Keratinocyte (primary cell): ENCODE measurements around the gene GXYLT2. TPM values are rescaled to one million over a fixed set of nuclear protein-coding genes. Genes with fewer than 3 reads are reported as not detected.

Source experiments
- DNase-seq: peaks from one replicate; pipeline ENCODE4 v3.0.0-alpha.2; 2011; ENCODE audit warnings: low read depth, missing footprints, low spot score
- FAIRE-seq: peaks from 2 replicates; lab custom pipeline; 2011; peaks lifted over from hg19 to GRCh38; lab: Jason Lieb, UNC
- H2AFZ ChIP-seq: 2 replicates; pipeline ENCODE4 v1.6.0; 2012; ENCODE audit warnings: low read length, control low read depth, inconsistent platforms; ENCODE audit not compliant: control insufficient read depth
- H3K27ac ChIP-seq: 2 replicates; pipeline ENCODE4 v1.5.1; 2011; ENCODE audit warnings: low read length; ENCODE audit not compliant: control insufficient read depth, insufficient read depth
- H3K27me3 ChIP-seq: 3 replicates; pipeline ENCODE4 v1.6.0; 2011; ENCODE audit warnings: low read length; ENCODE audit not compliant: control insufficient read depth, insufficient read depth; ENCODE audit errors: extremely low read depth
- H3K36me3 ChIP-seq, 2 experiments: 2 replicates in 1 of 2; 3 replicates in 1 of 2; pipeline ENCODE4 v1.5.1; 2011; ENCODE audit warnings: low read length in 2 of 2, mild to moderate bottlenecking in 1 of 2; ENCODE audit not compliant: control insufficient read depth in 2 of 2, insufficient read depth in 2 of 2; ENCODE audit errors: extremely low read depth in 1 of 2
- H3K4me1 ChIP-seq: 3 replicates; pipeline ENCODE4 v1.5.1; 2011; ENCODE audit warnings: low read length; ENCODE audit not compliant: control insufficient read depth, insufficient read depth; ENCODE audit errors: extremely low read depth
- H3K4me2 ChIP-seq: 3 replicates; pipeline ENCODE4 v1.6.0; 2011; ENCODE audit warnings: low read depth, low read length; ENCODE audit not compliant: control insufficient read depth, insufficient read depth; ENCODE audit errors: extremely low read depth
- H3K4me3 ChIP-seq, 3 experiments: fragments of 200-600 bp in 1 of 3; sonication (generic) in 1 of 3; 2 replicates in 2 of 3; 3 replicates in 1 of 3; pipeline ENCODE4 v1.5.1; 2011 to 2016; ENCODE audit warnings: low read length in 3 of 3, mild to moderate bottlenecking in 3 of 3, control low read depth in 2 of 3, inconsistent platforms in 1 of 3, low read depth in 1 of 3, mixed read lengths in 1 of 3, mixed run types in 1 of 3, moderate library complexity in 1 of 3; ENCODE audit not compliant: control insufficient read depth in 2 of 3, insufficient read depth in 2 of 3; ENCODE audit errors: extremely low read depth in 1 of 3
- H3K79me2 ChIP-seq: 2 replicates; pipeline ENCODE4 v1.6.0; 2012; ENCODE audit warnings: low read length; ENCODE audit not compliant: control insufficient read depth, insufficient read depth
- H3K9ac ChIP-seq: 3 replicates; pipeline ENCODE4 v1.6.0; 2011; ENCODE audit warnings: low read length; ENCODE audit not compliant: control insufficient read depth, insufficient read depth; ENCODE audit errors: extremely low read depth
- H3K9me1 ChIP-seq: 3 replicates; pipeline ENCODE4 v1.6.0; 2011; ENCODE audit warnings: low read length; ENCODE audit not compliant: control insufficient read depth, insufficient read depth; ENCODE audit errors: extremely low read depth
- H3K9me3 ChIP-seq: 2 replicates; pipeline ENCODE4 v1.5.1; 2012; ENCODE audit warnings: low read depth, low read length; ENCODE audit not compliant: control insufficient read depth
- H4K20me1 ChIP-seq: 3 replicates; pipeline ENCODE4 v1.6.0; 2011; ENCODE audit warnings: low read length; ENCODE audit not compliant: control insufficient read depth, insufficient read depth; ENCODE audit errors: extremely low read depth
- EZH2 ChIP-seq: IDR thresholded peaks from one replicate; pipeline ENCODE4 v1.6.1; 2012; ENCODE audit warnings: inconsistent platforms, mild to moderate bottlenecking, low read length, moderate library complexity
- dilution Hi-C: fragments of 300-500 bp; cut with MboI; formaldehyde crosslinking; loops from one replicate; pipeline ENCODE4 v1.7.0; 2020; ENCODE audit warnings: low sequenced_read_pairs; ENCODE audit not compliant: extremely low pct_ligation_motif_present
- polyA plus RNA-seq, 5 experiments: library from polyadenylated mRNA; depleted of rRNA in 3 of 5; stranded (reverse) in 3 of 5; stranded (forward) in 1 of 5; unstranded in 1 of 5; fragments of >200 nt; gene quantifications; 1 replicate in 1 of 5; 2 replicates in 3 of 5; 3 replicates in 1 of 5; pipeline versions ENCODE4 v1.2.1 to v1.2.3, GENCODE V29; 2011 to 2012; ENCODE audit warnings: missing spikeins in 2 of 5, low read depth in 1 of 5, low replicate concordance in 1 of 5
- TF ChIP-seq, protein P1 (sequence below), 3 experiments: IDR thresholded peaks in 1 of 3; conservative IDR thresholded peaks in 1 of 3; optimal IDR thresholded peaks in 1 of 3; 2 replicates in 2 of 3; 3 replicates in 1 of 3; pipeline versions ENCODE3 to v1.5.1; 2011; ENCODE audit warnings: low read length in 3 of 3, mild to moderate bottlenecking in 3 of 3, moderate library complexity in 2 of 3, control low read depth in 1 of 3, inconsistent platforms in 1 of 3; ENCODE audit not compliant: insufficient read depth in 2 of 3; ENCODE audit errors: extremely low read depth in 1 of 3

GXYLT2 gene
- polyA plus RNA-seq, 1 donor (not counting 4 experiments of a cell fraction or from before 2014, with no cell fraction given), result 1.4 TPM

GRCh38 chr3:72914383-72914782 lies 26.5 kb downstream of the GXYLT2 start:
- Histone ChIP-seq H4K20me1 (no peaks in the 10 kb centered on the region), H3K27ac (no peak overlapping the region), H3K27me3 (no peaks in the 10 kb centered on the region), H3K9me1 (no peaks in the 10 kb centered on the region), H3K79me2 (no peaks in the 10 kb centered on the region), H3K4me2 (no peak overlapping the region), H3K4me1 (no peaks in the 10 kb centered on the region), H2AFZ (no peak overlapping the region), H3K36me3 (no peaks in the 10 kb centered on the region), H3K4me3 (no peak overlapping the region), H3K9ac (no peak overlapping the region), H3K9me3 (no peaks in the 10 kb centered on the region)
- dilution Hi-C loops, result no loop called here
- TF ChIP-seq, protein P1, sequence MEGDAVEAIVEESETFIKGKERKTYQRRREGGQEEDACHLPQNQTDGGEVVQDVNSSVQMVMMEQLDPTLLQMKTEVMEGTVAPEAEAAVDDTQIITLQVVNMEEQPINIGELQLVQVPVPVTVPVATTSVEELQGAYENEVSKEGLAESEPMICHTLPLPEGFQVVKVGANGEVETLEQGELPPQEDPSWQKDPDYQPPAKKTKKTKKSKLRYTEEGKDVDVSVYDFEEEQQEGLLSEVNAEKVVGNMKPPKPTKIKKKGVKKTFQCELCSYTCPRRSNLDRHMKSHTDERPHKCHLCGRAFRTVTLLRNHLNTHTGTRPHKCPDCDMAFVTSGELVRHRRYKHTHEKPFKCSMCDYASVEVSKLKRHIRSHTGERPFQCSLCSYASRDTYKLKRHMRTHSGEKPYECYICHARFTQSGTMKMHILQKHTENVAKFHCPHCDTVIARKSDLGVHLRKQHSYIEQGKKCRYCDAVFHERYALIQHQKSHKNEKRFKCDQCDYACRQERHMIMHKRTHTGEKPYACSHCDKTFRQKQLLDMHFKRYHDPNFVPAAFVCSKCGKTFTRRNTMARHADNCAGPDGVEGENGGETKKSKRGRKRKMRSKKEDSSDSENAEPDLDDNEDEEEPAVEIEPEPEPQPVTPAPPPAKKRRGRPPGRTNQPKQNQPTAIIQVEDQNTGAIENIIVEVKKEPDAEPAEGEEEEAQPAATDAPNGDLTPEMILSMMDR (optimal IDR thresholded peaks at IDR 0.05 in 1 of 3, IDR thresholded peaks at IDR 0.05 in 1 of 3, conservative IDR thresholded peaks at IDR 0.05 in 1 of 3; ENCODE audit: extremely low read depth in 1 of 3, insufficient read depth in 2 of 3, low read length in 3 of 3), result no peak
- TF ChIP-seq EZH2, result no peak
- FAIRE-seq (no peak), DNase-seq (no peak)

DNA sequence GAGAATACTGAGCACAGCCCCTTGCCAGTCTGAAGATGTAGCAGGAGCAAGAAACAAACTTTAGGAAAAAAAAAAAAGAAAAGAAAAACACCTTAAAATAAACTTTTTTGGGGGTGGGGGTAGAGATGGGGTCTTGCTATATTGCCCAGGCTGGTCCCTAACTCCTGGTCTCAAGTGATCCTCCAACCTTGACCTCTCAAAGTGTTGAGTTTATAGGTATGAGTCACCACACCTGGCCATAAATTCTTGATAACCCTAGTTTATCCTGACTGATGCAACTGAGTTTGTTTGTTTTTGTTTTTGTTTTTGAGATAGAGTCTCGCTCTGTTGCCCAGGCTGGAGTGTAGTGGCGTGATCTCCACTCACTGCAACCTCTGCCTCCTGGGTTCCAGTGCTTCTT lies 28.4 kb downstream of the GXYLT2 start:
- dilution Hi-C loops, result no loop called here
- H3K9ac ChIP-seq, result no peak overlapping the region
- H3K79me2 ChIP-seq, result no peaks in the 10 kb centered on the region
- no peaks in the 10 kb centered on the region for H3K9me1 ChIP-seq
- H3K4me3 ChIP-seq, result no peak overlapping the region
- H3K4me1 ChIP-seq, result no peaks in the 10 kb centered on the region
- H3K27me3 ChIP-seq, result no peaks in the 10 kb centered on the region
- no peak overlapping the region for H2AFZ ChIP-seq
- no peak overlapping the region for H3K4me2 ChIP-seq
- no peak for TF ChIP-seq EZH2
- no peaks in the 10 kb centered on the region for H3K9me3 ChIP-seq
- FAIRE-seq (no peak), DNase-seq (no peak)
- no peak overlapping the region for H3K27ac ChIP-seq
- H4K20me1 ChIP-seq, result no peaks in the 10 kb centered on the region
- no peaks in the 10 kb centered on the region for H3K36me3 ChIP-seq

- no peak overlapping the region for H3K9ac ChIP-seq
- no peaks in the 10 kb centered on the region for H3K9me1 ChIP-seq
- no peaks in the 10 kb centered on the region for H3K36me3 ChIP-seq
- no peaks in the 10 kb centered on the region for H3K79me2 ChIP-seq
- no peak overlapping the region for H3K4me2 ChIP-seq
- H4K20me1 ChIP-seq, result no peaks in the 10 kb centered on the region
- no peaks in the 10 kb centered on the region for H3K27me3 ChIP-seq
- no peak overlapping the region for H3K27ac ChIP-seq
- dilution Hi-C loops, result no loop called here
- H2AFZ ChIP-seq, result no peak overlapping the region
- FAIRE-seq (no peak), DNase-seq (no peak)
- TF ChIP-seq EZH2, result no peak
- TF ChIP-seq, protein P1 (optimal IDR thresholded peaks at IDR 0.05 in 1 of 3, IDR thresholded peaks at IDR 0.05 in 1 of 3, conservative IDR thresholded peaks at IDR 0.05 in 1 of 3; ENCODE audit: extremely low read depth in 1 of 3, insufficient read depth in 2 of 3, low read length in 3 of 3), result no peak
- H3K4me3 ChIP-seq, result no peak overlapping the region
- no peaks in the 10 kb centered on the region for H3K4me1 ChIP-seq
- H3K9me3 ChIP-seq, result no peaks in the 10 kb centered on the region
Measured at GRCh38 chr3:72919520-72919919, 31.7 kb downstream of the GXYLT2 start.
